Prostate gland (tissue), 2 donors: ENCODE measurements around the gene FHOD3. TPM values are rescaled to one million over a fixed set of nuclear protein-coding genes. Genes with fewer than 3 reads are reported as not detected.

ENCODE experiments used
- DNase-seq: peaks from one replicate; pipeline ENCODE4 v3.0.0-alpha.2; 2019; ENCODE audit warnings: low spot score
- H3K27ac ChIP-seq, 2 donors: fragments of 200-600 bp; sonication (generic); 2 replicates each; pipeline ENCODE4 v1.5.1; 2017 to 2019
- H3K27me3 ChIP-seq: fragments of 200-600 bp; sonication (generic); replicated peaks from 2 replicates; pipeline ENCODE4 v1.5.1; 2019; ENCODE audit not compliant: insufficient read depth
- H3K36me3 ChIP-seq, 2 donors: fragments of 200-600 bp; sonication (generic); 1 replicate in 1 of 2; 2 replicates in 1 of 2; pipeline versions ENCODE4 v1.5.1 to v1.8.1; 2017 to 2019
- H3K4me1 ChIP-seq: fragments of 200-600 bp; sonication (generic); replicated peaks from 2 replicates; pipeline ENCODE4 v1.5.1; 2019
- H3K4me3 ChIP-seq, 2 donors: fragments of 200-600 bp; sonication (generic); 2 replicates each; pipeline ENCODE4 v1.5.1; 2017 to 2019
- H3K9me3 ChIP-seq: fragments of 200-600 bp; sonication (generic); 2 replicates; pipeline ENCODE4 v1.5.1; 2017
- POLR2A ChIP-seq: fragments of 450-650 bp; IDR thresholded peaks from one replicate; pipeline ENCODE4 v1.6.1; 2016; ENCODE audit warnings: antibody characterized with exemption, mild to moderate bottlenecking
- POLR2AphosphoS5 ChIP-seq: sonication (generic); formaldehyde crosslinking; IDR thresholded peaks from one replicate; pipeline ENCODE4 v1.6.1; 2017; ENCODE audit warnings: antibody characterized with exemption
- WGBS: methylation state at CpG from one replicate; pipeline ENCODE4 v1.1.5; 2018; 5-methylcytosine and 5-hydroxymethylcytosine counted together
- intact Hi-C: fragments of 100-400 bp; cut with DNase I; formaldehyde crosslinking; loops from one replicate; pipeline ENCODE4 v1.14.2; 2022
- total RNA-seq, 2 donors: library from RNA; depleted of rRNA; stranded (reverse); fragments of >200 nt; gene quantifications; one replicate each; pipeline ENCODE4 v1.1.0, GENCODE V29; 2016
- TF ChIP-seq, protein P1 (sequence below), 4 experiments: fragments of 200-600 bp in 2 of 4; fragments of 450-650 bp in 2 of 4; sonication (generic) in 2 of 4; IDR thresholded peaks; 1 replicate in 3 of 4; 2 replicates in 1 of 4; pipeline ENCODE4 v1.5.1; 2016 to 2019; ENCODE audit warnings: antibody characterized with exemption in 4 of 4, mild to moderate bottlenecking in 2 of 4, moderate library complexity in 2 of 4

Gene FHOD3
- total RNA-seq, 2 donors from 2014 or later: 25.1 to 52.5 TPM

DNA sequence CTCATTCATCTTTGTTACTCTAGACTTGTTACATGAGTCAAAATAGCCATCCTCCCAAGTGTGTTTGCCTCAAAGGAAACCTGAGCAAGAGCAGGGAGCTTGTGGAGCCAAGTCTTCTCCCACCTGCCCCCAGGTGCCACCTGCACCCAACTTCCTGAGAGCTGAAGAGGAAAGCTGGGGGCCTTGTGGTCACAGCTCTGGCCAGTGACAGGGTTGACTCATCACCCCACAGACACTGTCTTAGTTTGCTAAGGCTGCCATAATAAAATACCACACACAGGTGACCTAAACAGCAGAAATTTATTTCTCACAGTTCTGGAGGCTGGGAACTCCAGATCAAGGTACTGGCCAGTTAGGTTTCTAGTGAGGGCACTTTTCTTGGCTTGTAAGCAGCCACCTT lies 431.7 kb downstream of the FHOD3 start:
- intact Hi-C loops: no loop called here
- H3K9me3 ChIP-seq: no peaks in the 10 kb centered on the region
- H3K27ac ChIP-seq: no peak overlapping the region

DNA sequence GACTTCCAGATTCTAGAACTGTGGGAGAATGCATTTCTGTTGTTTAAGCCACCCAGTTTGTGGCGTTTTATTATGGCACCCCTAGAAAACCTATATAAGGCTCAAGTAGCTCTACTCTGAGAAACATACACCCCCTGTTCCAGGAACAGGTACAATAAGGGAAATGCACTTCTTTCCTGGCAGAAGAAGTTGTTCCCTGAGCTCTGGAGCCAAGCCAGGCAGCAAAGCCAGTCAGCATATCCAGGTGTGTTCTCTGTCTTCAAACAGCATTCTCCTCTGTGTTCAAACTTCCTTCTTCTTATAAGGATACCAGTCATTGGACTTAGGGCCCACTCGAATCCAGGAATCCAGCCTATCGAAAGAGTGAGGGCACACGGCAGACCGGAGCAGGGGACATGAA lies 434.8 kb downstream of the FHOD3 start:
- no peak overlapping the region for H3K4me3 ChIP-seq
- 90% methylated on average over 5 of the region's 5 CpGs for WGBS
- H3K36me3 ChIP-seq: no peaks in the 10 kb centered on the region
- peak overlapping the region in 1 of 2 donors; percentile 25 for H3K27ac ChIP-seq
- H3K9me3 ChIP-seq: no peaks in the 10 kb centered on the region
- peak; percentile 30 for DNase-seq
- TF ChIP-seq, protein P1, sequence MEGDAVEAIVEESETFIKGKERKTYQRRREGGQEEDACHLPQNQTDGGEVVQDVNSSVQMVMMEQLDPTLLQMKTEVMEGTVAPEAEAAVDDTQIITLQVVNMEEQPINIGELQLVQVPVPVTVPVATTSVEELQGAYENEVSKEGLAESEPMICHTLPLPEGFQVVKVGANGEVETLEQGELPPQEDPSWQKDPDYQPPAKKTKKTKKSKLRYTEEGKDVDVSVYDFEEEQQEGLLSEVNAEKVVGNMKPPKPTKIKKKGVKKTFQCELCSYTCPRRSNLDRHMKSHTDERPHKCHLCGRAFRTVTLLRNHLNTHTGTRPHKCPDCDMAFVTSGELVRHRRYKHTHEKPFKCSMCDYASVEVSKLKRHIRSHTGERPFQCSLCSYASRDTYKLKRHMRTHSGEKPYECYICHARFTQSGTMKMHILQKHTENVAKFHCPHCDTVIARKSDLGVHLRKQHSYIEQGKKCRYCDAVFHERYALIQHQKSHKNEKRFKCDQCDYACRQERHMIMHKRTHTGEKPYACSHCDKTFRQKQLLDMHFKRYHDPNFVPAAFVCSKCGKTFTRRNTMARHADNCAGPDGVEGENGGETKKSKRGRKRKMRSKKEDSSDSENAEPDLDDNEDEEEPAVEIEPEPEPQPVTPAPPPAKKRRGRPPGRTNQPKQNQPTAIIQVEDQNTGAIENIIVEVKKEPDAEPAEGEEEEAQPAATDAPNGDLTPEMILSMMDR (IDR thresholded peaks at IDR 0.05): no peak
- TF ChIP-seq POLR2AphosphoS5: peak; percentile 63
- no peaks in the 10 kb centered on the region for H3K4me1 ChIP-seq
- no peaks in the 10 kb centered on the region for H3K27me3 ChIP-seq
- intact Hi-C loops: no loop called here

More for the DNA sequence above, 431.7 kb downstream of the FHOD3 start:
- DNase-seq: no peak
- Histone ChIP-seq H3K36me3 (no peaks in the 10 kb centered on the region), H3K4me1 (no peaks in the 10 kb centered on the region), H3K4me3 (no peak overlapping the region), H3K27me3 (no peaks in the 10 kb centered on the region)
- TF ChIP-seq, protein P1 (IDR thresholded peaks at IDR 0.05): no peak
- TF ChIP-seq POLR2A (no peak), POLR2AphosphoS5 (no peak)

DNA sequence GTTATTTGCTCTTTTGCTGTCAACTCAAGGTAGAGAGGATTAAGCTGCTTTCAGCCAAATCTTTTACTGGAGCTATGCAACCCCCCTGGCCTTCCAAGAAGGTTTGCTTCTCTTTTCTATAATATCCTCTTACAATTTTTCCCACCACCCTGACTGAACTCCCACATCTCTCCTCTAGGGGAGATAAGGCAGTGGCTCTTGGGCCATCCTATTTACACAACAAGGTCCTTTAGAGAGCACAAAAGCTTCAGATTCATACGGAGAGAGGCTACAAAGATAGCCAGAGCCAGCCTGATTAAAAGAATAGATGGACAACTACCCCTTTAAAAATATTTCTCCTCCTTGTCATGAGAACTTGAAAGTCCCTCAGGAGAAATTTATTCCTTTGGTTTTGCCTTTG lies 435.6 kb downstream of the FHOD3 start:
- no peak for DNase-seq
- Histone ChIP-seq H3K36me3 (no peaks in the 10 kb centered on the region), H3K27me3 (no peaks in the 10 kb centered on the region), H3K4me3 (no peak overlapping the region), H3K4me1 (no peaks in the 10 kb centered on the region), H3K9me3 (no peaks in the 10 kb centered on the region), H3K27ac (peak overlapping the region in 1 of 2 donors; percentile 25)
- WGBS: 33% methylated on average over 1 of the region's 1 CpG
- no peak for TF ChIP-seq POLR2AphosphoS5
- no peak for TF ChIP-seq POLR2A
- TF ChIP-seq, protein P1 (IDR thresholded peaks at IDR 0.05): no peak
- intact Hi-C loops: no loop called here

DNA sequence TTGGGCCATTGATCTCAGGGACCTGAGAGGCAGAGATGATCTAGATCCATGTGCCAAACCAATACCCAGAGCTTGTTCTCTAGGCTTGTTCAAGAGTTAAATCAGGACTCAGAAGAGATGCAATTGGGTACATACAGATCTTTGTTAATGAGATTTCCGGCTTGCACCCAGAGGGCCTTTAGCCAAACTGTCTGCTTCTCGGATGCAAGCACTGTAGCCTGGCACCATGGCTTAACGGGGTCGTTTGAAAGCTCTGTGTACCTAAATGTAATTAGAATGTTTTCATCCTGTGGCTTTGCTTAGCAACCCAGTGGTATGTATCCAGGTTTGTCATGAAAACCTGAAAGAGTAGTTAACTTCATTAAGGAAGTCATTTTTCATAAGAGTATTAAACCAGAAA lies 437.1 kb downstream of the FHOD3 start:
- TF ChIP-seq POLR2AphosphoS5 (no peak), POLR2A (no peak)
- TF ChIP-seq, protein P1 (IDR thresholded peaks at IDR 0.05): no peak
- H3K27me3 ChIP-seq: no peaks in the 10 kb centered on the region
- intact Hi-C loops: no loop called here
- H3K9me3 ChIP-seq: no peaks in the 10 kb centered on the region
- H3K4me3 ChIP-seq: no peak overlapping the region
- 41% methylated on average over 4 of the region's 4 CpGs for WGBS
- H3K27ac ChIP-seq: peak overlapping the region in 1 of 2 donors; percentile 15
- no peaks in the 10 kb centered on the region for H3K36me3 ChIP-seq
- no peak for DNase-seq
- no peaks in the 10 kb centered on the region for H3K4me1 ChIP-seq

DNA sequence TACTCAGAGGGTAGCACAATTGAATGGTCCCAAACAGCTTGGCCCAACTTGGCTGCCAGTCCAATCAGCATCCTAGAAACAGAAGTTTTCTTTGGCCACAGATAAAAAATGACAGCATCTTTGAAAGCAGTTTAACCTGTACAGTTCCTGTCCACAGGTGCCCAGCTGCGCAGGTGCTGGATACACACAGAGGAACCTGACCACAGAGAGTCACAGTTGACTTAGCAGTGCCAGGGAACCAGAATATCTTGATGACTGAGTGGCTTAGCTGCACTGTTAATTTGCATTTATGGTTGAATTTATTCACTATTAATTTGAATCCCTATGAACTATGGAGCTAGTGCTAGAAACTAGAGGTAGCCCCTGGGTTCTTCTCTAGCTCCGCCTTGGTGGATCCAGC lies 437.6 kb downstream of the FHOD3 start:
- intact Hi-C loops: no loop called here
- H3K4me3 ChIP-seq: no peak overlapping the region
- WGBS: 94% methylated on average over 2 of the region's 2 CpGs
- no peaks in the 10 kb centered on the region for H3K9me3 ChIP-seq
- TF ChIP-seq, protein P1 (IDR thresholded peaks at IDR 0.05): no peak
- TF ChIP-seq POLR2AphosphoS5 (no peak), POLR2A (no peak)
- DNase-seq: no peak
- H3K4me1 ChIP-seq: no peaks in the 10 kb centered on the region
- no peaks in the 10 kb centered on the region for H3K36me3 ChIP-seq
- no peaks in the 10 kb centered on the region for H3K27me3 ChIP-seq
- no peak overlapping the region for H3K27ac ChIP-seq
